HG03342 (cell line): ENCODE data around the gene PKNOX1.
"Not testable (repeated sequence)": the region's sequence is repeated elsewhere in the genome, so short reads cannot be mapped to it uniquely, and the experiment has no call there.

Source experiments
- ATAC-seq: cut with Tn5 transposase; IDR thresholded peaks from one replicate; pipeline ENCODE4 v1.9.1; 2021; ENCODE audit warnings: mild to moderate bottlenecking, moderate library complexity; ENCODE audit not compliant: unreplicated experiment

Gene PKNOX1

GRCh38 chr21:43045165-43045875 lies 71.0 kb downstream of the PKNOX1 start:
- ATAC-seq = not testable (repeated sequence)

GRCh38 chr21:43045876-43046821 lies 71.8 kb downstream of the PKNOX1 start:
- not testable (repeated sequence) for ATAC-seq

- ATAC-seq = not testable (repeated sequence)
Measured at GRCh38 chr21:43053112-43053511, 78.8 kb downstream of the PKNOX1 start.

- ATAC-seq = not testable (repeated sequence)
Measured at GRCh38 chr21:43062955-43063664, 88.7 kb downstream of the PKNOX1 start.

GRCh38 chr21:43064265-43064917 lies 90.0 kb downstream of the PKNOX1 start:
- not testable (repeated sequence) for ATAC-seq

- not testable (repeated sequence) for ATAC-seq
Measured at GRCh38 chr21:43065991-43066390, 91.6 kb downstream of the PKNOX1 start.

- ATAC-seq = not testable (repeated sequence)
Measured at GRCh38 chr21:43066690-43067089, 92.3 kb downstream of the PKNOX1 start.

- not testable (repeated sequence) for ATAC-seq
Measured at GRCh38 chr21:43068065-43068464, 93.7 kb downstream of the PKNOX1 start.

- not testable (repeated sequence) for ATAC-seq
Measured at GRCh38 chr21:43069682-43070081, 95.3 kb downstream of the PKNOX1 start.

GRCh38 chr21:43072742-43073141 lies 98.4 kb downstream of the PKNOX1 start:
- ATAC-seq = not testable (repeated sequence)

GRCh38 chr21:43074401-43075169 lies 100.2 kb downstream of the PKNOX1 start:
- ATAC-seq = not testable (repeated sequence)

- ATAC-seq = not testable (repeated sequence)
Measured at GRCh38 chr21:43075170-43076022, 101.0 kb downstream of the PKNOX1 start, which contains the start of gene CBS. Gene CBS, minus strand, starts transcription at chr21:43075835. Its CDS starts 3,642 bp downstream, at chr21:43072193.

- not testable (repeated sequence) for ATAC-seq
Measured at GRCh38 chr21:43076023-43076637, 101.8 kb downstream of the PKNOX1 start.

GRCh38 chr21:43076643-43077042 lies 102.3 kb downstream of the PKNOX1 start:
- ATAC-seq = not testable (repeated sequence)

GRCh38 chr21:43082587-43083300 lies 108.4 kb downstream of the PKNOX1 start:
- not testable (repeated sequence) for ATAC-seq
